ENCODE data around the gene TRAPPC2L.
"Not testable (repeated sequence)": the region's sequence is repeated elsewhere in the genome, so short reads cannot be mapped to it uniquely, and the experiment has no call there.

Gene TRAPPC2L

DNA sequence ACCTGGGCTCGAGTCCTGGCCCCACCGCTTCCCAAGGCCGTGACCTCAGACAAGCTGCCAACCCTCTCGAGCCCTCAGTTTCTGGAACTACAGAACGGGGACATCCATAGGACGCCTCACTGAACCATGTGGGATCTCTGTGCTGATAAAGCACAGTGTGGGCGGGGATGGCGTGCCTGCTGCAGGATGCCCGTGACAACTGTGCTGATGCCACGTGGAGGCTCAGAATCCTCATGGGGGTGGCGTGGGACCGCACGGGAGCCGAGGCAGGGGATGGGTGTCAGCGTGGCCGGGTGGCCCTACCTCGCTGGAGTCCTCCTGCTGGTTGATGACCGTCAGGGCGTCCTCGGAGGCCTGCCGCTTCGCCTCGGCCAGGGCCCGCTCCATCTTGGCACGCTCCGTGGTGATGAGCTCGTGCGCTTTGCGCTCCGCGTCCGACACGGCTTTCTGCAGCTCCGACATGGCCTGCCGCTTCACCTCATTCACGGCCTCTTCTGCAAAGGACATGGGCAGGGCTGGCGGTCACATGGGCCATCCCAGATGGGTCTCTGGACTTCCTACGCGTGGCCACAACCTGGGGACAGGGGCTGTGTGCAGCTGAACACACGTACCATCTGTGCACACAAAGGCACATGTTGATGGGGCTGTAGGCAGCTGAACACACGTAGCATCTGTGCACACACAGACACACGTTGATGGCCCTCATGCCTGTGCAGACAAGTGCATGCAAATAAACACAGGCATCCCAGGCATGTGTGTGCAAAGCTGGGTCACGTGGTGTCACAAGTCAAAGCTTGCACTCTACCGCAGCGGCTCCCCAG, 22.2 kb downstream of the TRAPPC2L start:
- no peak for DNase-seq

DNA sequence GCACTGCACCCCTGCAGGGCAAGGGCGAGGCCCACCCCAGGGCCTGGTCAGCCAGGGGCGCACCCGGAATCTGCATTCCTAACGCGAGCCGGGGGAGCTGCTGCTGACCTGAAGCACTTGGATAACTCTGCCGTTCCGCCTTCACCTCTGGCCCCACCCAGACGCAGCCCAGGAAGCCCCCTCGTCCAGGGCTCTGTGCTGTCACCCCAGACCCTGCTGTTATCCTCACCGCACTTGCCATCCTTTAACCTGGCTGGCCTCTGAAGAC, 22.8 kb downstream of the TRAPPC2L start:
- no peak for DNase-seq

DNA sequence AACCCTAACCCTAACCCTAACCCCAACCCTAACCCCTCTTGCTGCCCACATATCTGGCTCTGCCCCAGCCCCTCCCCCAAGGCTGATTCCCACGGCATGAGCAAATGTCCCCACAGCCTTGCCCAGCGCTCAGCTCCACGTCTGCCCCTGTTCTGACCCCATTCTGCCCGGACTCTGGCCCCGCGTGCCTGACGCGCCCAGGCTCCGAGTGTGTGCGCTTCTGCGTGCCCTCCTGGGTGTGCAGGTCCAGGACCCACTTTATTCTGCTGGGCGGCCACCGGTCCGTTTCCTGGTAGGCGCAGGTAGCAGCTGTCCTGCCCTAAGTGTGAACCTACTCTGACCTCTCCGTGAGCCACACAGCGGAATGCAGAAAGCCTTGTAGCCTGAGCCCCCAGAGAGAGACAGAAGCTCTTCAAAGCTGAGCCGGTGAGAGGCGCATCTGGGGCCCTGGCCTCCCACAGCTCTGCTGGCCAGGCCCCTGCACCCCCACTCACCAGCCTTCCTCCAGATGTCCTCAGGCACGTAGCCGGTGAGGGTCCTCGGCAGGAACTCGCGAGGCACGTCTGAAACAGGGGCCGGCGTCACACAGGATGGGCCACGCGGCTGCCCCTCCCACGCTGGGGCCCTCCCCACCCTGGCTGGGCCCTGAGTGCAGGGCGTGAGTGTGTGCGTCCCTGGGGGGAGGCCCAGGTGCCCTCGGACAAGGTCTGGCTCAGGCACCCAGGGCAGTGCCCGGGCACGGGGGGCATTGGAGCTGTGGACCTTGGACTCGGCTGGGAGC, 23.5 kb downstream of the TRAPPC2L start:
- no peak for DNase-seq

DNA sequence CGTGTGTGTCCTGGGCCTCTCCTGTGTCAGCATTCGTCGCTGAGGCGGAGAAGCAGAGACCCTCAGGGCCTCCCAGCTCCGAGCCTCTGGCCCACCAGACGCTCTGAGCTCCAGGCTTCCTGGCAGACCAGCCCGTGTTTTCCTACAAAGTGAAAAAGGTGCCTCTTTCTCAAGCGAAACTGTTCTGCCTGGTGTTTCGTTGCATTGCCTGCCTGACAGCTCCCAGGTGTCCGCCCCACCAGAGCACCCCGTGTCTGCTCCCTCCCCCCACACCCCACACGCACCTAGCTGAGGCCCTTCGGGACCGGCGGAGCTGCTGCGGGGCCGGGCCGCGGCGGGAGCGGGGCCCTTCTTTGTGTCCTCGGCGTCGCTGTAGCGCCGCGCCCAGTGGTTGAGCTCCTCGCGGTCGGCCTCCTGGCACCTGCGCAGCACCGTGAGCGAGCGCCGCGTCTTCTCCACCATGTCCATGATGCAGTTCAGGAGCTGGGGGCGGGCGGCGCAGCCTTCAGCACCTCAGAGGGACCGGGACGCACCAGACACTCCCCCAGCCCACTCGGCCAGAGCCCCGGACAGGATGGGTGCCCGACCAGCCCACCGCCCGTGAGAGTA, 24.2 kb downstream of the TRAPPC2L start:
- no peak for DNase-seq

DNA sequence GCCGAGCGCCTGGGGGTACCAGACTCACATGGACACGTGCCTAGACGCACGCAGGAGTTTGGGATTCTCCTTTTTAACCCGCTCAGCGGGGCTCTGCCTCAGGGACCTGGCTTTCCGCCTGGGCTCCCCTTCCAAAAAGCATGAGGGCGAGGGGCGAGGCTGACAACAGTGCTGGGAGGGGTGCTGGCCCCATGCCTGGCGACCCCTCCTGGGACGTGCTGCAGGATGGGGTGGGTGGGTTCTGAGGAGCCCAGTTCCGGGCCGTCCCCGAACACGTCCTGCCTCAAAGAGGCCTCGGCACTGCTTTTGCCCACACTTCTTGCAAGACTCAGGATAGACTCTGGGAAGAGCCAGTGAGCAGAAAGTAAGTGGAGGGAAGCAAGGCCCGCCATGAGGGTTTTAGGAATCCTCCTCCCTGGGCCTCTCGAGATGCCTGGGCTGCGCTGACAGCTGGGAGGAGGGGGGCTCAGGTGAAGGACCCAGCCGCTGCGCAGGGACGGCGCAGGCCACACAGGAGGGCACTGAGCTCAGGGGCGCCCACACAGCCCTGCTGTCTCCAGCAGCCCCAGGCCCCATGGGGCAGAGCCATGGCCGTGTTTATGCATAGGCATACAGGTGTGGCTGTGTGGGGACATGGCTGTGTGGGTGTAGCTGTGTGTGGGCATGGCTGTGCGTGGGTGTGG, 24.9 kb downstream of the TRAPPC2L start:
- DNase-seq, result no peak

DNA sequence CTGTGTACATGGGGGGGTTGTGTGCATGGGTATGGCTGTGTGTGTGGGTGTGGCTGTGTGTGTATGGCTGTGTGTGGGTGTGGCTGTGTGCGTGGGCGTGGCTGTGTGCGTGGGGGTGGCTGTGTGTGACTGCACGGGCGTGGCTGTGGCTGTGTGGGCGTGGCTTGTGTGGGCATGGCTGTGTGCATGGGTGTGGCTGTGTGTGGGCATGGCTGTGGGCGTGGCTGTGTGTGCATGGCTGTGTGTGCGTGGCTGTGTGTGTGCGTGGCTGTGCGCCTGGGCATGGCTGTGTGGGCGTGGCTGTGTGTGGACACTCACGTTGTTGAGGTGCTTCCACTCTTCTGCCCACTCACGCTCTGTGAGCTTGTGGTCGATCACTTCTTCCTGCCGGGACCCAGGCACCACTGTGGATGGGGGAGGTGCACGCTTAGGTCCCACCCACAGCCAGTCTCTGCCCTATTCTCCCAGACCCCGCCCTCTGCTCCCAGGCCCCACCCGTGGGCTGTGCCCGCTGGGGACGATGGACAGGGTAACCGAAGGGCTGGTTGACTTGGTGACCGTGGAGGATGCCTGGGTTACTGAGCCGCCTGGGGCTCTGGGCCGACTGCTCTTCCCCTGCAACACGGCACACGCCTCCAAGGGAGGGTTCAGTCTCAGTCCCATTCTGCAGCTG, 25.6 kb downstream of the TRAPPC2L start:
- no peak for DNase-seq

DNA sequence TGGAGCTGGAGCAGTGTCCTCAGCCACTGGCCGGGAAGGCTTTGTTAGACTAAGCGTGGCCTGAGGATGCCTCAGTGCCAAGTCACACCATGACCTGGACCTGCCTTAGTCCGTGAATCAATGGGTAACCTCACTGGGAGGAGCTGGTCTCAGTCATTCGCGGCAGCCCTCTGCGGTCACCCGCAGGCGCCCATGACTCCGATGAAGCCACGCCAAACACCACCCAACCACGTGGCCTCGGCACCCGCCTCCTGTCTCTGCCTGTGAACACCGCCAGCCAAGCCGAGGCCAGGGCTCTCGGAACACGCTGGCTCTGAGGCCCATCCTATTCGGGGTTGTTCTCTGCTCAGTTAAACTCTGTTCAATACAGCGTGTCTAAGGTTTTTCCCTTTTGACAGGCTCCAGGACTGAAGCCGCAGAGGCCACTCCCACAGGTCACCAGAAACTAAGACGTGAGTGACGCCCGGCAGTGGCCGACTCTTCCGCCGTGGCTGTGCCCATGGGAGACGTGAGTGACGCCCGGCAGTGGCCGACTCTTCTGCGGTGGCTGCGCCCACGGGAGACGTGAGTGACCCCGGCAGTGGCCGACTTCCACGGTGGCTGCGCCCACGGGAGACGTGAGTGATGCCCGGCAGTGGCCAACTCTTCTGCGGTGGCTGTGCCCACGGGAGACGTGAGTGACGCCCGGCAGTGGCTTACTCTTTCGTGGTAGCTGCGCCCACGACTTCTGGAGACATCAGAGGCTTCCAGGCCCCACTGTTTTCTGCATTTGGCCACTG, 26.4 kb downstream of the TRAPPC2L start:
- no peak for DNase-seq

DNA sequence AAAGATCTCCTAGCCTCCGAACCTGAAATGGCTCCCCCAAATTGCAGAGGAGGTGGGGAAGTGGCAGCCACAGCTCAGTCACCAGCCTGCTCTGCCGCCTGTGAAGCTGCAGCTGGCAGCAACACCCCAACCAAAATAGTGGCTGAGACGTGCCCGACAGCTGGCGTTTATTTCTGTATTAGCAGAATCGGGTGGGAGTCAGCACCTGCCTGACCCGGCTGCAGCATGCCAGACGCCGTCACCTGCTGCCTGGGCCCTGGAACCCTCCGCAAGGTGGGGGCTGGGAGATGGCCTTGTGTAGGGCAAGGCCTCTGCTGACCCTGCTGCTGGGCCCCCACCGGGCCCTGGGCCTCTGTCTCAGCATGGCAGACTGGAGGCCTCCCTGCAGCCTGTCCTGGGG, 27.0 kb downstream of the TRAPPC2L start:
- no peak for DNase-seq

DNA sequence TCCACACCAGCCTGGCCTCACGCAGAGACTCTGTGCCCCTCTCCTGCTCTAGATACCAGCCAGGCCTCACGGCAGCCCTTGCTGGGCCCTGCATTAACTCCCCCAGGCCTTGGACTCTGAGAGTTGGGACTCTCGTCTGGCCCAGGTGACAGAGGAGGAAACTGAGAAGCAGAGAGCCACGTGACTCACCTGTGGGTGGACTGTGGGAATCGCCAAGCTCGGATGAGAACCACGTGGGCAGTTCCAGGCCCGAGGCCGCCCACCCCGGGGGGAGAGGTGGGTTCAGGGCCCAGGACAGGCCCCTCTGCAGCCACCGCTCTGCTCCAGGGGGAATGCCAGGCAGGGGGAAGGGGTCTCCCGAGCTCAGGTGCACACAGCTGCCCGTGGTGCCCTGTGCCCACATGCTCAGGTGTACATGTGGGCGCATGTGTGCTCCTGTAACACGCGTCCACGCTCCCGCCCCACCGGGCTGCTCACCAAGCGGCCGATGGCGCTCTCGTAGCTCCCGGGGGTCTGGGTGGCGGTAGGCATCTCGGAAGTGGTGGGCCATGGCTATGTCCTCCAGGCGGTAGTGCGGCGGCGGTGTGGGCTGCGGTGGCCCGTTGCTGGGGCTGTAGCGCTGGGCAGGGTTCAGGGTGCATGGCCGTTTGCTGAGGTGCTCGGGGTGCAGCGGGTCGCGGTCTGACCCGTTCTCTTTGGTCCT, 27.8 kb downstream of the TRAPPC2L start:
- DNase-seq, result no peak

DNA sequence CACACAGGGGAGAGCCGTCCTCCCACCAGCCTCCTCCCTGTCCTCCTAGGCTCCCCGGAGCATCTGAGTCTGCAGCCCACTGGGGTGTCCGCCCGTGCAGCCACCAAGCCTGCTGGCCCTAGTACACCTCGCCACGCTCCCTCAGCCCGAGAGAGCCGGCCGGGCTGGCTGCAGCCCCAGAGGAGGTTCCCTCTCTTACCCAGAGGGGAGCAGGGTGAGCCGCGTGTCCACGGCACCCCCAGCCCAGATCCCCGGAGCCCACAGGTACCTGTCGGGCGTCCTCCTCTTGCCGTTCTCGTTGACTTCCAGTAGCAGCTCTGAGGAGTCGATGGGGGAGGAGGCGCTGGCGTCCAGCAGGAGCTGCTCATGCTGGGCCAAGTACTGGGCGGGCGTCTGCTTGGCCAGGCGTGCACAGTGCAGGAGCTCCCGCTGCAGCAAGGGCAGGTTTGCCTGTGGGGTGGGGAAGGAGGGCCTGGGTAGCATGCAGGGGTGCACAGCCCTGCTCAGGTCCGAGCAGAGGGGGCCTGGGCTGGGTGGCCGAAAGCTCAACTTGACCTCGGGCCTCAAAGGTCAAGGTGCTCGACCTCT, 28.9 kb downstream of the TRAPPC2L start:
- DNase-seq, result no peak

DNA sequence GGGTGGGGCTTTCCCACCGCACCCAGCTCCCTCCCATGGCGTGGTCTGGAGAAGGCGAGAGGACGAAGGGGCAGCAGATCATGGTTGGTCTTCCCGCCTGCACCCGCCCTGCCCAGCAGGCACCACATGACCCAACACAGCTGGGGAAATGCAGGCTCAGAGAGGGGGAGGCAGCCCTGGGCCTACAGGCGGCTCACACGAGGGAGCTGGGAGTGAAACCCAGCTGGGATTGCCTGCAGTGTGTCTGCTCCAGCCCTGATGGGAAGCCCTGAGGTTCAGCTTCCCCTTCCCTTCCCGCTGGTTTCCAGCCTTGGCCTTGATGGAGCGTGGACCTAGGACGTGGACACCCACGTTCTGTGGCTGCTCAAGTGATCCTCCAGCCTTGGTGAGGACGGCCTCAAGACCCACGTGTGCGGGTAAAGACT, 29.5 kb downstream of the TRAPPC2L start:
- no peak for DNase-seq

DNA sequence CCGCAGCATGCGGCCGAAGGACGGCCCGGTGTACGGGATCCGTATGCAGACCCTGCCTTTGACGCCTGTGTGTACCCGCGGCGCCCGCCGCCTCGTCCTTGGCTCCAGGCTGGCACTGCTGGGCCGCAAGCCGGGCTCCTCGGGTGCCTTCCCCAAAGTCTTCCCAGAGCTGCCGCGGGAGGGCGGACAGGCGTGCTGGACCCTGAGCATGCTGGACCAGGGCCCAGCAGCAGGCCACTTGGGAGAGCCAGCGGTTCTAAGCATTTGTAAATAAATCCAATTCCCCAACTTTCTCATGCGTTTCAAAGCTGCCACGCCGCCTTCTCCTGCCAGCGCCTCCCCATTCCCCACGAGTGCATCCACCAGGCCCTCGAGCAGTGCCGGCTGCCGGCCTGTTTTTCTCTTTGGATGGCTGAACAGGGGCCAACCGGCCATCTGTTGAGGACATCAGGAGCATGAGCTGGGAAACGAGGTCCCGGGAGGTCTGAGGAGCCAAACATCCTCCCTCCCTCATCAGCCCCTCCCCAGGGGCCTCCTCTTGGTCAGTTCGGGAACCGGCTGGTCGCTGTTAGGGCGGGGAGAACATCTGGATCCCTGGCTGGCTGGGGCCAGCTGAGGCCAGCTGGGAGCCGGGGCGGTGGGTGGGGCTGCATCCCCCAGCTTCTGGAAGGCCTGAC, 30.1 kb downstream of the TRAPPC2L start:
- DNase-seq, result no peak

DNA sequence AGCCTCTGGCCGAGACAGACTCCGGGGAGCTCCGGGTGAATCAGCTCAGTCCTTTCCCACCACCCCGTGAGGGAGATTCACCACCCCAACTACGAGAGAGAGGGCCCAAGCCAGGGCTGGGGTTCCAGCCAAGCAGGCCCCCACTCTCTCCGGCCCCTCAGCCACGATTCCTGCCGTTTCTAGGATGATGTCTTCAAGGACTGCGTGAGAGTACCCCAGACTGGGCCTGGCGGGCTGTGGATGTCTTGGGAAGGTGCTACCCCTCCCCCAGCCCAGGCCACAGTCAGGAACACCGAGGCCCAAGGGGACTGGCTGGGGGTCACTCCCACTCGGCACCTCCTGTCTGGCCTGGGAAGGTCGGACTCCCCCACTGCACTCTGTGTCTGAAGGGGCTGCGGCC, 31.1 kb downstream of the TRAPPC2L start:
- DNase-seq, result no peak

DNA sequence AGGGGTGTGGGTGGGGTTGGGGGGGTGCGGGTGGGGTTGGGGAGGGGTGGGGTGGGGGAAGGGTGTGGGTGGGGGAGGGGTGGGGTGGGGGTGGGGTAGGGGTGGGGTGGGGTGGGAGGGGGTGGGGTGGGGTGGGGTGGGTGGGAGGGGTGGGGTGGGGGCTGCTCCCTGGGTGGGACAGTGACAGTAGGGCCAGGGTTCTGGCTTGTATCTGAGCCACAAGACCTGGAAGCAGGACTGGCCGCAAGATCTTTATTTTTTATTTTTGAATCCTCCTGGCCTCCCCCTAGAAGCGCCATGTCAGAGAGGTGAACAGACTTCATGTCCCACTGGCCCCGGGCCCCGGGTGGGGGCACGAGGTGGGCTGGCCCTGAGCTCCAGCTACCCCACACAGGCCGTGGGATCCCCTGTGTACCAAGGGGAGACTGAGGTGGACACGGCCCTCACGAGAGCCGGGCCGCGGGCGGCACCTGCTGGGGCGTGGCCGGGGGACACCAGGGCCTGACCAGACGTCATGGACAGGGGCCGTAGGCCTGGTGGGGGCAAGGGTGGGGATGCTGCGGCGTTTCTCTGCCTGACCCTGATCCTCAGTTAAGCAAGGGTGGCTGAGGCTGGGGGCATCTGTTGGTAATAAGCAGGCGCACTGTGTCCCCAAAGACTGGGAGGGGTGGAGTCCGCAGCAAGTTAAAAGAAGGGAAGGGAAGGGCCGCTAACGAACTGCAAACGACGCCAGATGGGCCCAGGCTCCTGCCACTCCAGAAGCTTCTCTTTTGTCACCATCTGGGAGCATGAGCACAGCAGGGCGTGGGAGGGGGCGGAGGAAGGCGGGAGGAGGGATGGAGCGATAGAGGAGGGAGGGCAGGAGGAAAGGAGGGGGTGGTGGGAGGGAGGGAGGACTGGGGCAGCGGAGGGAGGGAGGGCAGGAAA, 31.8 kb downstream of the TRAPPC2L start:
- no peak for DNase-seq

DNA sequence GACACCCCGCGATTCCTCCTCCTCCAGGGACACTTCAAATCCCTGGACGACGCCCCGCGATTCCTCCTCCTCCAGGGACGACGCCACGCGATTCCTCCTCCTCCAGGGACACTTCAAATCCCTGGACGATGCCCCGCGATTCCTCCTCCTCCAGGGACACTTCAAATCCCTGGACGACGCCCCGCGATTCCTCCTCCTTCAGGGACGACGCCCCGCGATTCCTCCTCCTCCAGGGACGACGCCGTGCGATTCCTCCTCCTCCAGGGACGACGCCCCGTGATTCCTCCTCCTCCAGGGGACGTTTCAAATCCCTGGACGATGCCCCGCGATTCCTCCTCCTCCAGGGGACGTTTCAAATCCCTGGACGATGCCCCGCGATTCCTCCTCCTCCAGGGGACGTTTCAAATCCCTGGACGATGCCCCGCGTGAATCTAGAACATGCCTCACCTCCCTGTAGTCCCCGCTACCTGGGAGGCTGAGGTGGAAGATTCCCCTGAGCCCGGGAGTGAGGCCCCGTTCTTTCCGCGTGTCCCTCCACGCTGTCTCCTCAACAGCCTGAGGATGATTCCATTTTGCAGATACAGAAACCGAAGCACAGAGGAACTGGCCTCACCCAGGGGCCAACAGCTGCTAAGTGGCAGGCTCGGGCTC, 32.9 kb downstream of the TRAPPC2L start:
- not testable (repeated sequence) for DNase-seq

DNA sequence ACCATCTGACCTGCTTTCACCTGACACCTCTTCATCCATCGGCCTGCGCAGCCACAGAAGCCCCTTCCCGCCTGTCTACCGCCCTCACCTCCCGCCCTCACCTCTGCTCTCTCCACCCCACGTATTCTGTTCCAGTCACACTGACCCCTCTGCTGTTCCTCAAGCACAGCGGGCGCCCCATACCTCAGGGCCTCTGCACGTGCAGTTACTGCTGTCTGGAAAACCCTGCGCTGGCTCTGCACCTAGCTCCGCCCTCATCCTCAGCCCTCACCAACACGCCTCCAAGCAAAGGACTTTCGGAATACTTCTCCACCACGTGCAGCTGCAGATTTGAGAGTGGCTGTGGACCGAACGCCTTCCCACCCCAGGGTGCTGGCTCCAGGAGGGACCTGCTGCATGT, 34.2 kb downstream of the TRAPPC2L start:
- DNase-seq, result no peak

DNA sequence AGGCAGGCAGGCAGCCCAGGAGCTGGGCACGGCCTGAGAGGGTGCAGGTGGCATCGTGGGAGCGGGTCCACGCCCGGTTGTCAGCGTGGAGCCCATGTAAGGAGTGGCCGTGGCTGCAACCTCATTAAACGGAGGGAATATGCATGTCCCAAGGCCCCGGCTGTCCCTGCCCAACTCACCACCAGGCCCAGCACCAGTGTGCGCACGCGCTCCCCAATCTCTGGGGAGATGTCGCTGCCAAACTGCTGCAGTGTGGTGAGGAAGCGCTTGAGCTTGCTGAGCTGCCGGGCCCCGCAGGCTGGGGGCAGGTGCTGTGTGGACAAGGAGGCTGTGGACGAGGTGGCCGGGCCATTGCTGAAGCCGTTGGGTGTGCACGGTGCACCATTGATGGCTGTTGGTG, 35.1 kb downstream of the TRAPPC2L start:
- DNase-seq, result no peak

DNA sequence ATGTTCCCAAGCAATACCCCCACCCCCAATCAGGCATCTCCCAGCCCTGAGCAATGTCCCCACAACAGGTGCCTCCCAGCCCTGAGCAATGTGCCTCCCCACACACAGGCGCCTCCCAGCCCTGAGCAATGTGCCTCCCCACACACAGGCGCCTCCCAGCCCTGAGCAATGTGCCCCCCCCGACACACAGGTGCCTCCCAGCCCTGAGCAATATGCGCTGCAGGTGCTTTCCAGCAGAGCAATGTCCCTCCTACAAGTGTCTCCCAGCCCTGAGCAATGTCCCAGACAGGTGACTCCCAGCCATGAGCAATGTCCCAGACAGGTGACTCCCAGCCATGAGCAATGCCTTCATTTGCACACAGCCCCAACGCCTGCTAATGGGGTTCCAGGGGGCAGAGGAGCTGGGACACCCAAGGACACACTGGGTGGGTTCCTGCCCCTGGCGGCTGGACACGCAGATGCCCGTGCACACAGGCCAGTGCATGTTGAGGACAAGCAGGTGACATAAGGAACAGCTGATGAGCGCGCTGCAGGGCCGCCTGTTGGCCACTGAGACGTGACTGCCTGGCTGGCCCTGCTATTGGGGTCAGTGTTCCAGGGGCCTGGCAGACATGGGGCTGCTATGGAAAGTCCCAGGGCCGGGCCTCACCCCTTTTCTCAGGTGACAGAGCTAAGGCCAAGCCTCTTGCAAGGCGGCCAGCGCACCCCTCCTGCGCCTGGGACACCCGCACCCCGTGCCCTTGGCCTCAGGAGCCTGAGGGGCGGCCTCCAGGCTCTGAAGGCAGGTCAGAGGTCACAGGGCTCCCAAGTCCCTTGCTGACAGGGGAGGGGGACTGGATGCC, 36.4 kb downstream of the TRAPPC2L start:
- DNase-seq, result no peak
